HG03521 (cell line): Measurements from ENCODE around the gene FNDC8.
"Not testable (repeated sequence)": the region's sequence is repeated elsewhere in the genome, so short reads cannot be mapped to it uniquely, and the experiment has no call there.

Experiments
- ATAC-seq: cut with Tn5 transposase; IDR thresholded peaks from one replicate; pipeline ENCODE4 v1.9.1; 2021; ENCODE audit warnings: mild to moderate bottlenecking, moderate library complexity; ENCODE audit not compliant: unreplicated experiment

The FNDC8 gene

DNA sequence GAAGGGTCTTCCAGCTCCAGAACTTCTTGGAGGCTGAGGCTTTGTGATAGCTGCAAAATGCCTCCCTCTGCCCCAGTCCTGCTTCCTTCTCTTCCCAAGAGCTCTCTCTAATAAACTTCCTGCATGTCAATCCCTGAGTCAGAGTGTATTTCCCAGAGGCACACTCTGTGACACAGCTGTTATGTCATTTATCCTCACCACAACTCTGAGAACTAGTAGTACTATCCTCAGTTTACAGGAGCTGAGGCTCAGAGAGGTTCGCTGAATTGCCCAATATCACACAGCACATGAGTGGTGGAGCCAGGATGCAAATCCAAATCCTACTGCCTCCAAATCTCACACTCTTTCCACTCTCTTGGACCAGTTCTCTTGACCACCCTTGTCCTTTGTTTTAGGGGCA is 46.3 kb downstream of the FNDC8 start:
- ATAC-seq = no peak

DNA sequence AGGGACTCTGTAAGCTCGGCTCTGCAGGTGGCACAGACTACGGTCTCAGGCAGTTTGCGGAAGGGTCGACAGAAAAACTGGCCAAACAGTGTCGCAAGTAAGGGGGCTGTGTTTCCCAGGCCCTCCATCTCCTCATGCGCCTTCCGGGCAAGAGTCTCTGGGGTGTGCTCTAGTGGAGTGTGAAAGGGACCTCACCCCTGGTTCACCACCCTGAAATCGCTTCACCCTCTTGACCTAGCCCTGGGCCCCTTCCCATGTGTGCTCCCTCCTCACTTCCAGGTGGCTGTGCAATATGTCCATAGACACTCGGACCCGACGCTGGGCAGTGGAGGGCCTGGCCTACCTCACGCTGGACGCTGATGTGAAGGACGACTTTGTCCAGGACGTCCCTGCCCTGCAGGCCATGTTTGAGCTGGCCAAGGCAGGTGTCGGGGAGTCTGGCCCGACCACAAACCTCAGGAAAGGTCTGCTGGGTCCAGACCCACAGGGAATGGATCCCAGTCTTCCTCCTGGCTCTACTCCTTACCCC is 48.5 kb downstream of the FNDC8 start:
- no peak for ATAC-seq

DNA sequence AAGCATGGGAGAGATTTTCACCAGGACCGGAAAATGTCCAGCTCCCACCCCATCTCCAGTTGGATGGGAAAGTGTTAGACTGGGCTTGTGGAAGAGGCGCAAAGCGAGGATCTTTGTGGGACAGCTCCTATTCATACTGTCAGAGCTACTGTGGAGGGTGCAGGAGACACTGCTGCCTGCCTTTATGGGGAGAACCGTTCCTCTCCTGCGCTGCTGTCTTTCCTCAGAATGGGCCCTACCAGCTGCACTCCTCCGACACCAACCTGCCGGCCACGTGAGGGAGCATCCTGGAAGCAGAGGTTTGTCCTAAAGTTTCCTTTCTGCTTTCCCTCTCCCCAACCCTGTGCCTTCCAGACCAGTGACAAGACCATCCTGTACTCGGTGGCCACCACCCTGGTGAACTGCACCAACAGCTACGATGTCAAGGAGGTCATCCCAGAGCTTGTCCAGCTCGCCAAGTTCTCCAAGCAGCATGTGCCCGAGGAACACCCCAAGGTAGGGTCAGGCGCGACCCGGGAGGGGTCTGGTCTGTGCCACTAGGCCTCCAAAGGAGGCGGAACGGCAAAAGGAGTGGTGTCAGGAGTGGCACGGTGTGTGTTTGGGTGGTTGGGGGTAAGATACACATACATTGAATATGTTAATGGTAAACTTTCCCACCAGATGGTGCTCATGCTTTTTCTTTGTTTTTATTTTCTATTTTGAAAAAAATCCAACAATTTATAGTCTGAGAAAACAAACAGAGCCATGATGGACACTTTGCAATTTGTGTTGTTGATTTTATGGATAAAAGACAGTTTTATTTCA is 49.8 kb downstream of the FNDC8 start:
- ATAC-seq = no peak

DNA sequence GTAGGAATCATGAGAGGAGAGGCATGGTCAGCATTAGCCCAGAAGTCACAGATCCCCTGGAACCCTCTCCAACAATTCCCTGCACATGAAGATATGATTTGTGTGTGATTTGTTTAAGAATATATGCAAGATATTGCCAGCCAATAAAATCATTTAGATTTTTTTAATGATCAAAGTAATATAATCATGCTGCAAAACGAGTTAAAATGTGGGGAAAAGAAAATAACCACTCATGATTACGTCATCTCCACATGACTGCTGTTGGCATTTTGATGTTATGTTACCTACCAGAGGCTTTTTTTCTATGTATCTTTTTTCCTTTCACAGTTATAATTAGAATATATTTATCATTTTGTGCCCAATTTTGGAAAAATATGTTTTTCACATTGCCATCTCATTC is 50.4 kb downstream of the FNDC8 start:
- no peak for ATAC-seq

DNA sequence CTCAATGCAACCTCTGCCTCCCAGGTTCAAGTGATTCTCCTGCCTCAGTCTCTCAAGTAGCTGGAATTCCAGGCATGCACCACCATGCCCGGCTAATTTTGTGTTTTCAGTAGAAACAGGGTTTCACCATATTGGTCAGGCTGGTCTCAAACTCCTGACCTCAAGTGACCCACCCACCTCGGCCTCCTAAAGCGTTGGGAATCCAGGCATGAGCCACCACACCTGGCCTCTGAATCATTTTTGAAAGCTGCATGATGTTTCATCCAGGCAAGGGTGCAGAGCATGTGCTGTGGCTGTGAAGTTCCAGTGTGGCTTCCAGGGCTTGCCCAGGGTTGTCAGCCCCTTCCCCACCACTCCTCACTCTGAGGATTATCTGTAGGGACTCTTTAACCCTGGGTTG is 50.9 kb downstream of the FNDC8 start:
- ATAC-seq = not testable (repeated sequence)

DNA sequence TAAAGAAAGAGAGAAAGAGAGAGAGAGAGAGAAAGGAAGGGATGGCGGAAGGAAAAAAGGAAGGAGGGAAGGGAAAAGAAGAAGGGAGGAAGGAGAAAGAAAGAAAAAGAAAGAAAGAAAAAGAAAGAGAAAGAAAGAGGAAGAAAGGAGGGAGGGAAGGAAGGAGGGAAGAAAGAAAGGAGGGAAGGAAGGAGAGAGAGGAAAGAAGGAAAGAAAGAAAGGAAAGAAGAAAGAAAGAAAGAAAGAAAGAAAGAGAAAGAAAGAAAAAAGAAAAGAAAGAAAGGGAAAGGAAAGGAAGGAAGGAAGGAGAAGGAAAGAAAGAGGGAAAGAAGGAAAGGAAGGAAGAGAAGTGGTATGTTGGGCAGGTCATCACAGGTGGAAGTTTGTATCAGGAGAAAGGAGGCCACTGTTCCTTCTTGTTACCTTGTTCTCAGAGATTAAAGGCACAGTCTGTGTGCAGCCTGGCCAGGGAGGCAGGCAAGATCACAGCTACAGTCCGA is 53.5 kb downstream of the FNDC8 start:
- ATAC-seq = no peak

DNA sequence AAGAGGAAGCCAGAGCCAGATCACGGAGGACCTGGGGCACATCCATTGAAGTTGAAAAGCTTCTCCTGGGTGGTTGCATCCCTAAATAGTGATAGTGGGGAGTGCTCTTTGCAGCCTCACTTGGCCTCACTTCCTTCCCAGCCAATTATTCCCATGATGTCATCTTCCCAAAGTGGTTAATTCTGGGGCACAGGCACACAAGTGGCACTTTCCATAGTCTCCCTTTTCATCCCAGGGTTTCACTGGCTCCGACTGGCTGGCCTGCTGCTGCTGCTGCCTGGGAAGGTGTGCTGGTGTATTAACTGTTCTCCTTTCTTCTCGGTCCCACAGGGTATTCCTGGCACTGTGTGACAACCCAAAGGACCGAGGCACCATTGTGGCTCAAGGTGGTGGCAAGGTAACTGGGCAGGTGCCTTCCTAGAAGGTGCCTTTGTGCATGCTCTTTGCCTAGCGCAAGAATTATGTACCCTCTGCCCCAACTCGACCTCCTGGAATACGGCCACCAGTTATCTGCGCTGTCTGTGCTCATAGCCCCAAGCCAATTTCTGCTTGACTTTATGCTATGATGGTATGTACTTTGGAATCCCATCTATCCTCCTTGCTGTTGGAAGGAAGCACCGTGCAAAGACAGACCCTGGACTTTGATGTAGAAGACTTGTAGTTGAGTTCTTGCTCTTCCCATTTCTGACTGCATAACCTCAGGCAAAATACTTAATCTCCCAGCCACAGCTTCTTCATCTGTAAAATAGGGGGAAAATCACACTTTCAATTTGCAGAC is 54.4 kb downstream of the FNDC8 start:
- ATAC-seq = no peak

DNA sequence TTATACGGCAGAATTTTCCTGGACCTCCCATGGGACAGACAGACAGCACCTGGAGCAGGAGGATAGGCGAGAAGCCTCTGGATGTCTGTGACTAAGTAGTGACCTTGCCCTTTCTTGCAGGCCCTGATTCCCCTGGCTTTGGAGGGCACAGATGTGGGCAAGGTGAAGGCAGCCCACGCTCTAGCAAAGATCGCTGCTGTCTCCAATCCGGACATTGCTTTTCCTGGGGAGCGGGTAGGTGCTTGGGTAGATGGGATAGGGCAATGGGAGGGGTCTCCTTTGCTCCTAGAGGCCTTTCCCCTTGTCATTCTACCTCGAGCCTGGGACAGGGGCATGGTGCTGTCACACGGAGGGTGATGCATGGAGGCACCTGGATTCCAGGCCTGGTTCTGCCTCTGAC is 55.5 kb downstream of the FNDC8 start:
- ATAC-seq = no peak

DNA sequence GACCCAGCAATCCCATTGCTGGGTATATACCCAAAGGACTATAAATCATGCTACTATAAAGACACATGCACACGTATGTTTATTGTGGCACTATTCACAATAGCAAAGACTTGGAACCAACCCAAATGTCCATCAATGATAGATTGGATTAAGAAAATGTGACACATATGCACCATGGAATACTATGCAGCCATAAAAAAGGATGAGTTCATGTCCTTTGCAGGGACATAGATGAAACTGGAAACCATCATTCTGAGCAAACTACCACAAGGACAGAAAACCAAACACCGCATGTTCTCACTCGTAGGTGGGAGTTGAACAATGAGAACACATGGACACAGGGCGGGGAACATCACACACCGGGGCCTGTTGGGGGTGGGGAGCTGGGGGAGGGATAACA is 58.0 kb downstream of the FNDC8 start:
- not testable (repeated sequence) for ATAC-seq
